Sigmoid colon (tissue), 4 donors: Measurements from ENCODE around the gene STK25.

ENCODE experiments used
- POLR2A ChIP-seq, 2 donors: fragments of 450-650 bp; IDR thresholded peaks; one replicate each; pipeline ENCODE4 v1.6.1; 2016; ENCODE audit warnings: antibody characterized with exemption in 2 of 2, mild to moderate bottlenecking in 2 of 2, moderate library complexity in 2 of 2
- POLR2AphosphoS5 ChIP-seq, 4 donors: sonication (generic); formaldehyde crosslinking; IDR thresholded peaks; one replicate each; pipeline ENCODE4 v1.6.1; 2017; ENCODE audit warnings: antibody characterized with exemption in 4 of 4
- TF ChIP-seq, protein P1 (sequence below), 4 experiments: fragments of 450-650 bp in 3 of 4; fragments of 200-600 bp in 1 of 4; IDR thresholded peaks; one replicate each; pipeline ENCODE4 v1.5.1; 2016 to 2019; ENCODE audit warnings: antibody characterized with exemption in 4 of 4, mild to moderate bottlenecking in 3 of 4, moderate library complexity in 2 of 4

DNA sequence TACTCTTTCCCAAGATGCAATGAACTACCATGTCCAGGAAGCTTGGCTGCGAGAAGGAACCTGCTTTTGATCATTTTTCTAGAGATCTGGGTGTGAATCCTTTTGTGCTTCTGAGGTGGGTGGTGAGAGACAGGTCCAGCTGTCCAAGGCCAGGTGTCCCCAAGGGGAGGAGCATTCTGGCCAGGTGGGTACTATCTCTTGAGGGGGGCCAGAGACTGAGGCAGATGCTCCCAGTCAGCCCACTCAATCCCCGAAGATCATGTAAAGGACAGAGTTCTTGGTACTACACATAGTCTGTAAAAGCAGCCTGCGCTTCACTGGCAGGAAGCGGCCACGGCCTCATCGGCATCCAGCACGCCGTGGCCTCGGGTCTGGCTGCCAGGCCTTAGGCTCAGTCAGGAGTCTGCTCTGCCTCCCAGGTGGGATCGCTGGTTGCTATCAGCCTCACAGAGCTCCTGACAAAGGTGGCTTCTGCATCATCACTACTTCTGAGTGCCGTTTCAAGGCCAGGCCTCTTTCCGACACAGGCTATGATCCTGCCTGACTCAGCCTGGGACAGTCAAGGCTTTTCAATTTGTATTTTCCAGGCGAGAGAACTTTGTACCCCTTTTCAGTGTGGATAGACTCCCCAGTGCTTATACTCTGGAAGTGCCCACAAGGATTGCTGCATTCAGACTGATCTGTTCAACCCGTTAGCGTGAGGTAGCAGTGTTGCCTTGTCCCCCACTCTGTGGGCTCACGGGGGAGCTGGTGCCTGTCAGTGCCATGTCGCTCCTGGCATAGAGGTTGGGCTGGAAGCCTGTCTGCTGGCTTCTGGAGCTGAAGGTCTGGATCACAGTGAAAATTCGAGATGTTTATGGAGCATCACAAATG is 29.1 kb downstream of the STK25 start:
- TF ChIP-seq, protein P1, sequence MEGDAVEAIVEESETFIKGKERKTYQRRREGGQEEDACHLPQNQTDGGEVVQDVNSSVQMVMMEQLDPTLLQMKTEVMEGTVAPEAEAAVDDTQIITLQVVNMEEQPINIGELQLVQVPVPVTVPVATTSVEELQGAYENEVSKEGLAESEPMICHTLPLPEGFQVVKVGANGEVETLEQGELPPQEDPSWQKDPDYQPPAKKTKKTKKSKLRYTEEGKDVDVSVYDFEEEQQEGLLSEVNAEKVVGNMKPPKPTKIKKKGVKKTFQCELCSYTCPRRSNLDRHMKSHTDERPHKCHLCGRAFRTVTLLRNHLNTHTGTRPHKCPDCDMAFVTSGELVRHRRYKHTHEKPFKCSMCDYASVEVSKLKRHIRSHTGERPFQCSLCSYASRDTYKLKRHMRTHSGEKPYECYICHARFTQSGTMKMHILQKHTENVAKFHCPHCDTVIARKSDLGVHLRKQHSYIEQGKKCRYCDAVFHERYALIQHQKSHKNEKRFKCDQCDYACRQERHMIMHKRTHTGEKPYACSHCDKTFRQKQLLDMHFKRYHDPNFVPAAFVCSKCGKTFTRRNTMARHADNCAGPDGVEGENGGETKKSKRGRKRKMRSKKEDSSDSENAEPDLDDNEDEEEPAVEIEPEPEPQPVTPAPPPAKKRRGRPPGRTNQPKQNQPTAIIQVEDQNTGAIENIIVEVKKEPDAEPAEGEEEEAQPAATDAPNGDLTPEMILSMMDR (IDR thresholded peaks at IDR 0.05) = no peak
- TF ChIP-seq POLR2AphosphoS5 (IDR thresholded peaks at IDR 0.05) = no peak
- TF ChIP-seq POLR2A (IDR thresholded peaks at IDR 0.05) = no peak
